HG03342 (cell line): ENCODE results near the gene CSTPP1.
"Not testable (repeated sequence)": the region's sequence is repeated elsewhere in the genome, so short reads cannot be mapped to it uniquely, and the experiment has no call there.

Experiments used
- ATAC-seq: cut with Tn5 transposase; IDR thresholded peaks from one replicate; pipeline ENCODE4 v1.9.1; 2021; ENCODE audit warnings: mild to moderate bottlenecking, moderate library complexity; ENCODE audit not compliant: unreplicated experiment

Gene CSTPP1

DNA sequence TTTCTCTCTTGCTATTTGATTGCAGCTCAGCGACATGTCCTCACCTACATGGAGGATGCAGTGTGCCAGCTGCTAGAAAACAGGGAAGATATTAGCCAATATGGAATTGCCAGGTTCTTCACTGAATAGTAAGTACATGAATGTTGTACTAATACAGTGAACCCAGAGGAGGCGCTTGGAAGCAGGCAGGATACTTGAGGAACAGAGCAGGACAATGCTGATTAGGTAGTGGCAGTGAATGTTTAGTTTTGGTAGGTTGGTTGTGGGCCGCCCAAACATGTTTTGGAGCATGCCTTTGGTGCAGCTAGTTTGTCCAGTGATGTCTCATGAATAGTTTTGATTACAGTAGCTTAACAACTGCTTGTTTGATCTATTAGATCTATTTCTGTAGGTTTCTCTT, 50.6 kb downstream of the CSTPP1 start:
- no peak for ATAC-seq

DNA sequence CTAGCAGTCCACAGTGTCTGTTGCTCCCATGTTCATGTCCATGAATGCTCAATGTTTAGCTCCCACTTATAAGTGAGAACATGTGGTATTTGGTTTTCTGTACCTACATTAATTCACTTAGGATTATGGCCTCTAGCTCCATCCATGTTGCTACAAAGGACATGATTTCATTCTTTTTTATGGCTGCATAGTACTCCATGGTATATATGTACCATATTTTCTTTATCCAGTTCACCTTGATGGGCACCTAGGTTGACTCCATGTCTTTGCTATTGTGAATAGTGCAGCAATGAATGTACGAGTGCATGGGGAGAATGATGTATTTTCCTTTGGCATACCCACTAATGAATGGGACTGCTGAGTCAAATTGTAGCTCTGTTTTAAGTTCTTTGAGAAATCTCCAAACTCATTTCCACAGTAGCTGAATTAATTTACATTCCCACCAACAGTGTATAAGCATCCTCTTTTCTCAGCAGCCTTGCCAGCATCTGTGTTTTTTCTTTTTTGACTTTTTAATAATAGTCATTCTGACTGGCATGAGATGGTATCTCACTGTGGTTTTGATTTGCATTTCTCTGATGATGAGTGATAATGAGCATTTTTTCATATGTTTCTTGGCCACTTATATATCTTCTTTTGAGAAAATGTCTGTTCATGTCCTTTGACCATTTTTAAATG, 53.4 kb downstream of the CSTPP1 start:
- ATAC-seq, result not testable (repeated sequence)

DNA sequence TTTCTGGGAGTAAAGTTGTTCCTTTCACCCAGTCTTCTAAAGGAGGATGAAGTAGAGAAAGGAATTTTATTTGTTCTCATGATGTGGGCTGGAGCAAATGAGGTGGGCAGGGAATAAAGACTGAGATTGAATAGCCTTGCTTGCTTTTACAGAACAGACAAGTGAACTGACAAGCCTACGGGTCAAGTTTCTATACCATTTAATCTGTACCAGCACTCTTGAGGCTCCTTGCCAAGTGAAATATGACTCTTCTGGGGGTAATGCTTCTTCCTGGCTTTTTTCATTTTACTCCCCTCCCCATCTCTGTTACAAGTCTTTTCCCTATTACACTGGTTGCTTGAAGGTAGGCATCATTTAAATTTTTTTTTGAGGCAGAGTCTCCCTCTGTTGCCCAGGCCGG, 54.8 kb downstream of the CSTPP1 start:
- ATAC-seq, result no peak

DNA sequence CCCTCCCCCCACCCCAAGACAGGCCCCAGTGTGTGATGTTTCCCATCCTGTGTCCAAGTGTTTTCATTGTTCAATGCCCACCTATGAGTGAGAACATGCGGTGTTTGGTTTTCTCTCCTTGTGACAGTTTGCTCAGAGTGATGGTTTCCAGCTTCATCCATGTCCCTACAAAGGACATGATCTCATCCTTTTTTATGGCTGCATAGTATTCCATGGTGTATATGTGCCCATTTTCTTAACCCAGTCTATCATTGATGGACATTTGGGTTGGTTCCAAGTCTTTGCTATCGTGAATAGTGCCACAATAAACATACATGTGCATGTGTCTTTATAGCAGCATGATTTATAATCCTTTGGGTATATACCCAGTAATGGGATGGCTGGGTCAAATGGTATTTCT, 55.8 kb downstream of the CSTPP1 start:
- not testable (repeated sequence) for ATAC-seq

DNA sequence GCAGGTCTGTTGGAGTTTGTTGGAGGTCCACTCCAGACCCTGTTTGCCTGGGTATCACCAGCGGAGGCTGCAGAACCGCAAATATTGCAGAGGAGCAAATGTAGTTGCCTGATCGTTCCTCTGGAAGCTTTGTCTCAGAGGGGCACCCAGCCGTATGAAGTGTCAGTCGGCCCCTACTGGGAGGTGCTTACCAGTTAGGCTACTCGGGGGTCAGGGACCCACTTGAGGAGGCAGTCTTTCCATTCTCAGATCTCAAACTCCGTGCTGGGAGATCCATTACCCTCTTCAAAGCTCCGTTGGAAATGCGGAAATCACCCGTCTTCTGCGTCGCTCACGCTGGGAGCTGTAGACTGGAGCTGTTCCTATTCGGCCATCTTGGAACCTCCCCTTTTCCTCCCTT, 61.2 kb downstream of the CSTPP1 start:
- not testable (repeated sequence) for ATAC-seq

DNA sequence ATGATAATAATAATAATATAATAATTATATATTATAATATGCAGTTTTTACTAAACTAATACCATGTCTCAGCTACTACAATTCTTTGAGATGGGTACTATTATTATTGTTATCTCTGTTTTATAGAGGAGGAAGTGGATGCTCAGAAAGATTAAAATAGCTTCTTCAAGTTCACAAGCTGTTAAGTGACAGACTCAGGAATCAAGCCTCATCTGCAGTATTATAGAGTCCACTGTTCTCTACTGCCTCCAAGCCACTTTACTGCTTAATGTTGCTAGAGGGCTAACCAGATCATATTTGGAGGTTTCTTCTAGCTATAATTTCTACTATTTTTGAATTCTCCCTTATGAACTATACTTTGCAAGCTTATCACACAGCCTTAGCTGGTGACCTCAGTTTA, 62.7 kb downstream of the CSTPP1 start:
- no peak for ATAC-seq

DNA sequence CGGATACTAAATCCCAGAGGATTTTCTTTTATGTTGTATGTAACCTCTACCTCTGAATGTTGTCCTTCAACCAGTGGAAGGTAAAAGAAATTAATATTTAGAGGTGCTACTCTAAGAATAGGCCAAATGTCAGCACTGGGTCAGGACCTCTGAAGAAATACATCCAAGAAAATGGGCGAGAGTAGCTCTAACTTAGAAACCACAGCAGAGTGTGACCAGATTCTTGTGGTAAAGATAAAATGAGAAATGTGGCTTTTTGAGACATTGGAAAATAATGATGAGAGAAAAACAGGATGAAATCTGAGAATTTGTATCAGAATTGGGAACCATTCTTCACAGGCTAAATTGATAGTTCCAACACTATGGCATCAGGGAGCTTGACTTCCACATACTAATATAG, 63.5 kb downstream of the CSTPP1 start:
- no peak for ATAC-seq

DNA sequence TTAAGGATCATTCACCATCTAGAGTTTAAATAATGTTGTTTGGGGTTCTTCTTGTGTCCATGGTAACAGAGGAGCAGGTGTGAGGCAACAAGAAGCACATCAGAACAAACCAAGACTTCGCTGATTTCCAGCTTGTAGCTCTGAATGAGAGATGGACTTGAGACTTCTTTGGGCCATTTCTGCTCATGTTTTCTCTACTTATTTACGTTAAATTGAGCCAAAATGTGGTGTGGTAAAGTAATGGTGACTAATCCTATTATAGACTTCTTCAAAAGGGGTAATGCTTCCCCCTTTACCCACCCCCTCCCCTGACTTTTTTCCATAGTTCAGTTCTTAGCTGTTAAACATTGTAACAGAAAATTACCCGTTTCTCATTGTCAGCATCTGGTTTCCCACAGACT, 65.2 kb downstream of the CSTPP1 start:
- ATAC-seq, result no peak

DNA sequence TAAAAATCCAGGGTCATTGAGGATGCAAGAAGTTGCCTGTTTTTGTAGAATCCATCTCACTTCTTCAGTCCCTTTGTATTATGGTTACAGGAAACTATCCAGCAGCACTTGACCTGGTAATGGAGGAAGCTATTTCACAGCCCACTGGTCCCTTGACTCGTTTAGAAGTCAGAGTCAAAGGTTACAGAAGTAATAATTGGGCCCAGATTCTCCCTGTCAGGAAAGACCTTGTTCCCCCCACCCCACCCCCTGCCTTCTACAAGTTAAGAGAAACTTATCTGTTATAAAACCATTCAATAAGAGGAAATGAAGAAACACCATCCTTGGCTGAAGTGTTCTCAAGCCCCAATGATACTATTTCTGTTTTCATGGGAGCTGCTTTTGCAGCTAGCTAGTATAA, 65.8 kb downstream of the CSTPP1 start:
- ATAC-seq, result no peak

DNA sequence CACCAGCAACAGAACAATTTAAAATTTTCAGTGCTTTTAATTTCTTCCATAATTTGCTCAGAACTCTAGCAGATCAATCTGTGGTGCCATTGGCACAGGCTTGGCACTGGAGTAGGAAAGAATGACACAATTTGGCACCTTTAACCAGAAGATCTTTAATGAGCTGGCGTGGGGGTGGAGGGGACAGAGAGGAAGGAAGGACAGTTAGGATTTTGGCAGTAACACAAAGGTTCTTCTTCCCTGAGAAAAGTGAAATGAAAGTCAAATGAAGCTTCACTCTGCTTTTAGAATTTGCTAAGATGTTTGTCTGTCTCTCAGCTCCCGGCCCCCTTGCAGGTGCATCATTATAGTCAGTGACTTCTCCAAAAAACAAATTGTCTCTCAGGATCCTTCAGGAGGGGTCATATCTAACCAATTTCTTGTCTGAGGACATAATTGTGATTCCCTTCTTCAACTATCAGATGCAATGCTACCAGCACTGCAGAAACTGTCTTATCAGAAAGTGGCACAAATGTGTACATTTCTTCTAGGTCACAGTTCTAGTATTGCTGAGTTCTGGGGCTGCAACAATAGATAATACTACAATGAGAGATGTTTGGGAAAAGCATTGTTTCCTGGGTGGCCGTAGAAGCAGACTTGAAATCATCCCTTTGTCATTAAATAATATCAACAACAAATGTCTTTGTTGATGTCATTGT, 66.8 kb downstream of the CSTPP1 start:
- no peak for ATAC-seq

DNA sequence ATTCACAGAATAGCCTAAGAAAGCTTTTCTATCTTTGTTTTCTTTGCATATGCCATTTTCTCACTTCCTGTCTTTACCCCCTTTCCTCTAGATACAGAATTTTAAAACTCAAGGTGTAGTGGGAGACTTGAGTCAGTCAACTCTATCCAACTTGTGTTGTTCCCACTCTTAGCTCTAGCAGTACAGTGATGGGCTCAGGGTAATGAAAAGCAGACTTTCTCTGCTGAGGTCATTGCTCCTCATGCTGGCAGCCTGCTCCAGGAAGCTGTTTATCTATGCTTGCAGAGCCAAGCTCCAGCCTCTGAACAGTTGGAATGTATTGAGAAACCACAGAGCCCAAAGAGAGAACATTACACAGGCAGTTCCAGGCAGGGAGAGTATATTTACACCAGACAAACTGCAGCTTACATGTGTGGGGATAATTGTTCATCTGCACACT, 68.1 kb downstream of the CSTPP1 start:
- ATAC-seq, result no peak

DNA sequence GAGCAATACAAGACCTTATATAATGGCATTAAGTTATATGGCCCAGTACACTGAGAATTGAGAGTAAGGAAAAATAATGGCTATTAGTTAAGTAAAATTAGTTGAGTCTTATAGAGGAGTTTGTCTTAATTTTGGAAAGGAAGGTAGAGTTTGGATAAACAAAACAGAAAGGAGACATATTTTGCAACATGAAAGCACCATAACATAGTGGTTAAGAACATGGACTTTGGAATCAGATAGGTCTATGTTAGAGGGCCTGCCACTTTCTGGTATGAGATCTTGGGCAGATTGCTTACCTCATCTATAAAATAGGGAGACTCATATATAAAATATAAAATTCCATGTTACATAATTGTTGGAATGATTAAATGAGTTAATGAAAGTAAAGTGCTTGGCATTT, 68.9 kb downstream of the CSTPP1 start:
- no peak for ATAC-seq

DNA sequence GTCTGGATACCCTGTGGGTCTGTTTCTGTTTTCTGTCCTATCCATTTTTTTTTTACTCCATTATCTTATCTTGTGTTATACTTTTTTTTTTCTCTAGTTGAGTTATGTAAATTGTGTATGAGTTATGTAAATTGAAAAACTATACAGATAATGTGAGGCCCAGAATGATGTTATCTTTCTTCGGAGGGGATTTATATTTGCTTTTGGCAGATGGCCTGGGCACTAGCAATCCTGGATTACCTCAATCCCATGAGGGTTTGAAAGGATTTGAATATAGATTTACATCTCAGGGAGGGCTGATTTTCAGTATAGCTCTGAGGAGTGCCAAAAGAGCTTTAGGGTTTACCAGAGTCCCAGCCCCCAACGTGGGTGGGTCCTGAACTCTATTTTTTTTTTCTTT, 71.0 kb downstream of the CSTPP1 start:
- ATAC-seq, result no peak

DNA sequence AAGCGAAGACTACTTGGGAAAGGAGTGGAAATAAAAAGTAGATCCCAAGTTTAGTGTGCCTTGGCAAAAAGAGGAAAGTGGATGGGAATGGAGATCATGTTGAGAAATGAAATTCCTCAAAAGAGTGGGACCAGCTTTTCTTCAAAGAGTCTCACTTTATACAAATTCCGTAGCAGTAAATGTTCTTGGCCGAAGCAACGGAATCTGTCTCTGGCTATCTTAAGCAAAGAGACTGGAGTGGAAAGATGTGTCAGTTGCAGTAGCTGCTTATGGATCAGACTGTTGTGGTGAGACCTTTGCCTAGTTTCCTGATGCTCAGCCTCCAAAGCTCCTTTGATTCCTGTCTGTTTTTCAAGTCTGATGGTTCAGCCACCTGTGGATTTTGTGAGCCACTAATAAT, 73.6 kb downstream of the CSTPP1 start:
- no peak for ATAC-seq

DNA sequence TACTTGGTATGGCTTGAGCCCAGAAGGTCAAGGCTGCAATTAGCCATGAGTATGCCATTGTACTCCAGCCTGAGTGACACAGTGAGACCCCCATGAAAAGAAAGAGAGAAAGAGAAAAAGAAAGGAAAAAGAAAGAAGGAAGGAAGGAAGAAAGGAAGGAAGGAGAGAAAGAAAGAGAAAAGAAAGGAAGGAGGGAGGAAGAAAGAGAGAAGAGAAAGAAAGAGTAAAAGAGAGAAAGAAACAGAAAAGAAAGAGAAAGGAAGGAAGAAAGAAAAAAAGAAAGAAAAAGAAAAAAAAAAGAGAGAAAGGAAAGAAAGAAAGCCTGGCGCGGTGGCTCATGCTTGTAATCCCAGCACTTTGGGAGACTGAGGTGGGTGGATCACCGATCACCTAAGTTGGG, 77.5 kb downstream of the CSTPP1 start:
- no peak for ATAC-seq

DNA sequence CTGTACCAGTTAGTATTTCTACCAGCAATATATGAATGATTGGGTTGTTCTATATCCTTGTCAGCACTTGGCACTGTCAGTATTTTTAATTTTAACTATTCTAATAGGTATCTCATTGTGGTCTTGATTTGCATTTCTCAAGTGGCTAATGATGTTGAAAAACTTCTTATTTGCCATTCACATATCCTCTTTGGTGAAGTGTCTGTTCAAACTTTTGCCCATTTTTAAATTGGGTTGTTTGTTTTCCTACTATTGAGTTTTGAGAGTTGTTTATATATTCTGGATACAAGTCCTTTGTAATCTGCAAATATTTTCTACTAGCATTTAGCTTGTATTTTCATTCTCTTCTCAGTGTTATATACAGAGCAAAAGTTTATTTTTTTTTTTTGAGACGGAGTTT, 82.1 kb downstream of the CSTPP1 start:
- no peak for ATAC-seq

DNA sequence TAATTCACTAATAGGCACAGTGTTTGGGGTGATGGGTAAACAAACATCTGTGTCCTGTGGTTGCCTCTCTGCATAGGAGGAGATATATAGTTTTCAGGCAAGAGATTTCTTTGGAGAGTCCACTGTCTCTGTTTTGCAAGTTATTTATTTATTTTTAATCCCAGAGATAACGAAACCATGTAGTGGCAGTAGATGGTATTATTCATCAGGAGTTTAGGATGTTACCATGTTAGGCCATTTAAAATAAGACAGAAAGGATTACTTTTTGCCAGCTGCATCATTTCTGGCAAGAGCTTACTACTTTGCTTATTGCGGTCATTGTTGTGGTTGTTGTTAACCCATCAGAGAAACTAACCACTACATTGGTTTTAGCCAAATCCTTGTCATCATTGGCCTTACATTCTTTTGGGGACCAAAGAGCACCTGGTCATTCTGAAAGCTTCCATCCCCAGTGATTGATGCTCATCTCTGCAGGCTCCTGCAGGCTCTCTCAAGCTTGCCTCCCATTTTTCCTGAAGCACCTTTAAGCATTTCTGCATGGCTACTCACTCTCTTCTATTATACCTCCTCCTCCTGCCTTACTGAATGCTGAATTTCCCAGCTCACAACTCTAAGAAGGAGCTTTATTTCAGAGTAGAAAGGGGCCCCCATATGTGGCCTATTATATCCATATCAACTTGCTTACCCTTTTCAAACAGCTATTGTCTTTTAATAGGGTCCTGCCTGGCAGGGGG, 84.4 kb downstream of the CSTPP1 start:
- no peak for ATAC-seq

DNA sequence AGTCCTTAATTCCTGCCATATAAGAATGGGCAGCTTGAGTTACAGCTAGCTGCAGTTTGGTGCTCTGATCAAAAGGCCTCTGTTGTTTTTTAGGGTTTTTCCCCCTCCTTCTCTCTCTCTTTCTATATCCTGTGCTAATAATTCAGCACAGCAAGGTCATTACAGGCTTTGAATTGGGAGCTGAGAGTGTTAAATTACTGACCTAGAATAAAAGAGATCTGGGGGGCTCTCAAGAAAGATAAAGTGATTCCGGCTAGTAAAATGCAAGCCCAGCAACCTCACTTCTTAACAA, 84.9 kb downstream of the CSTPP1 start:
- no peak for ATAC-seq

DNA sequence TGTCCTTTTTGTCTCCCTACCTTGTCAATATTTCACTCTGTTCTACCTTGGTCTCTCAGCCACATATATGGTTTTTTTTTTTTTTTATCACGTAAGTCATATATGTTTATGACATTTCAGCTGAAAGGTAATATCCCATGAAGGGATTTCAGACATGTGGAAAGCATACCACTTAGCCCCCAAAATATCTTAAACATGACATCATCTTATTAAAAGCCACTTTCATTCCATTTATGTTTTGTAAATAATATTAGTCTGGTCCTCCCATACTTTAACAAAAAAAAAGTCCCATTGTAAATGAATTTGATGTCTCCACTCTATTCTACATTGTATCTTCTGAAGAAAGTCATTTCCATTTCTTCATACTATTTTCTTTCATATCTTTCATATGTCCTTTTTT, 85.4 kb downstream of the CSTPP1 start:
- no peak for ATAC-seq

DNA sequence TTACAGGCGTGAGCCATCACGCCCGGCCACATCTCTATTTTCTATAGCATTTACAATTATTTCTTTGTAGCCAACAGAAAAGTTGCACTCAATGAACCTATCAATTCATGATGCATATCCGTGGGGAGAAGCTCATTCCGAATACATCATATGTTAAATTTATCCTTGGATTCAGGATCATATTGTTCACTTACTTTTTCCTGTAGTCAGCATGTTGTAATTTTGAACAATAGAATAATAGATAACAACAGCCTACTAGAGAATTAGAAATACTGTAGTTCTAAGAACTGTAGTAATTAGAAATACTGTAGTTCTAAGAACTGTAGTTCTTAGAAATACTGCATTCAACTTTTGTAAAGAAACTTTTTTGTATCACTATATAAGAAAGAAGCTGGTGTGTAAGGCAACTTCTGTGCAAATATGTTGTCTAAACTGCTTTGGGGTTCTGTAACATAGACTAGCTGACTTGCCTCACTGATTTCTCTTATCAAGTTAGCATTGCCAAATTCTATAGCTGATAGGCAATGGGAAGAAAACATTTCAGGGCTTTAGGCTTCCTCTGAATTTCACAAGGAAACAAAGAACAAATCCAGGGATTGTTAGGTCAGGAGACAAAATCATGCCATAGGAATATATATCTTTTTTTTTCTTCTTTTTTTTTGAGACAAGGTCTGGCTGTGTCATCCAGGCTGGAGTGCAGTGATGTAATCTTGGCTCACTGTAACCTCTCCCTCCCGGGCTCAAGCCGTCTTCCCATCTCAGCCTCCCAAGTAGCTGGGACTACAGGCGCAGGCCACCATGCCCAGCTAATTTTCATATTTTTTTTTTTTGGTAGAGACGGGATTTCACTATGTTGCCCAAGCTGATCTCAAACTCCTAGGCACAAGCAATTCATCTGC, 91.9 kb downstream of the CSTPP1 start:
- no peak for ATAC-seq

DNA sequence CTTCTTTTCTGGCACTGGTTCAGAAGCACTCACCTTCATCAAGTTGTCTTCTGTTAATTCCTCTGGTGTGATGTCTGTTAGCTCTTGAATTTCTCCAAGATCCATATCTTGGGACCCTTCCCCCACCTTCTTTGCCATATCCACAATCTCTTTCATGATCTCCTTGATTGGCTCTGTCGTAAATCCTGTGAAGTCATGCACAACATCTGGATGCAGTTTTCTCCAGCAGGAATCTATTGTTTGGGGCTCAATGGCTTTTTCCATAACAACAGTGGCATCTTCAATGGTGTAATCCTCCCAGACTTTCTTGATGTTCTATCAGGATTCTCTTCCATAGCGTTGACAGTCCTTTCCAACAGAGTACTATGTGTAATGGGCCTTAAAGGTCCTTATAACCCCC, 96.9 kb downstream of the CSTPP1 start:
- ATAC-seq, result no peak
